Measurements from ENCODE around the gene OSGEP. TPM values are rescaled to one million over a fixed set of nuclear protein-coding genes. Genes with fewer than 3 reads are reported as not detected.

OSGEP gene
- total and polyA plus RNA-seq, 2 experiments from 2014 or later: 29.0 to 59.5 TPM

DNA sequence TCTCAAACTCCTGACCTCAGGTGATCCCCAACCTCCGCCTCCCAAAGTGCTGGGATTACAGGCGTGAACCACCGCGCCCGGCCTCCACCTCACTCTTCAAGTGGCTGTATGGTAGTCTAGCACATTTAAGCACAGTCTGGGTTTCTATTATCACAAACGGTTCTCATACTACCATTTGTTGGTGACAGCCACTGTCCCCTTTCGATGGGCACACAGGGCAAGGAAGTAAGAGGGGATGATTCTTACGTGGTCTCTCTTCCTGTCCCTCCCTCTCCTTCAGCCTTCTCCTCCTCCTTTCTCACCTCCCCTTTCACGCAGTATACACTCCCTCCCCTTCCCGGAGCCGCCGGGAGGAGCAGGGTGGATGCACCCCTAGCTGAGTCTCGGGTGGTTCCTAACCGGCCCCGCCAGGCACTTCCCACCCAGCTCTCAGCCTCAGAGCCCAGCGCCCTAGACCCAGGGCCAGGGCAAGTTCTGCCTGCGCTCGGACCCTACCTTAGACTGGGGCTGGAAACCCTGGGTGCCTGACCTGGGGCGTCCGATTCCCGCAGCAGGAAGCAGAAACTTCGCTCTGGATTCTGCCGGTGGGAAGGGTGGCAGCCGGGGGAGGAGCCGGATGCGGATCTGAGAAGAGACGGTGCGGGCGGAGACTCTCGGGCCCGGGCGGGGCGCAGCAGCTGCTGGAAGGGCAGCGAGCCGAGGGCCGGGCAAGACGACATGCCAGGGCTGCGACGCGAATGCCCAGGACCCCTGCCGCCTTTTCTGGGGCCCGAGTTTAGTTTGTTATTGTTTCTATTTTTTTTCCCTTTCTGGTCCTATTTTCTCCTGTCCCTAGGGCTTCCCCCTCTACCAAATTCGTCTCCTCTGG lies 41.5 kb downstream of the OSGEP start, which contains the start of gene TEP1:
TSS of gene TEP1 (minus strand) at position 626 of the 868 bp plus-strand sequence. CDS start 5,062 bp downstream, outside the sequence.
- ATAC-seq (peak; percentile 91), DNase-seq (ENCODE audit: low spot score) (peak; percentile 93)
- TF ChIP-seq, protein P1, sequence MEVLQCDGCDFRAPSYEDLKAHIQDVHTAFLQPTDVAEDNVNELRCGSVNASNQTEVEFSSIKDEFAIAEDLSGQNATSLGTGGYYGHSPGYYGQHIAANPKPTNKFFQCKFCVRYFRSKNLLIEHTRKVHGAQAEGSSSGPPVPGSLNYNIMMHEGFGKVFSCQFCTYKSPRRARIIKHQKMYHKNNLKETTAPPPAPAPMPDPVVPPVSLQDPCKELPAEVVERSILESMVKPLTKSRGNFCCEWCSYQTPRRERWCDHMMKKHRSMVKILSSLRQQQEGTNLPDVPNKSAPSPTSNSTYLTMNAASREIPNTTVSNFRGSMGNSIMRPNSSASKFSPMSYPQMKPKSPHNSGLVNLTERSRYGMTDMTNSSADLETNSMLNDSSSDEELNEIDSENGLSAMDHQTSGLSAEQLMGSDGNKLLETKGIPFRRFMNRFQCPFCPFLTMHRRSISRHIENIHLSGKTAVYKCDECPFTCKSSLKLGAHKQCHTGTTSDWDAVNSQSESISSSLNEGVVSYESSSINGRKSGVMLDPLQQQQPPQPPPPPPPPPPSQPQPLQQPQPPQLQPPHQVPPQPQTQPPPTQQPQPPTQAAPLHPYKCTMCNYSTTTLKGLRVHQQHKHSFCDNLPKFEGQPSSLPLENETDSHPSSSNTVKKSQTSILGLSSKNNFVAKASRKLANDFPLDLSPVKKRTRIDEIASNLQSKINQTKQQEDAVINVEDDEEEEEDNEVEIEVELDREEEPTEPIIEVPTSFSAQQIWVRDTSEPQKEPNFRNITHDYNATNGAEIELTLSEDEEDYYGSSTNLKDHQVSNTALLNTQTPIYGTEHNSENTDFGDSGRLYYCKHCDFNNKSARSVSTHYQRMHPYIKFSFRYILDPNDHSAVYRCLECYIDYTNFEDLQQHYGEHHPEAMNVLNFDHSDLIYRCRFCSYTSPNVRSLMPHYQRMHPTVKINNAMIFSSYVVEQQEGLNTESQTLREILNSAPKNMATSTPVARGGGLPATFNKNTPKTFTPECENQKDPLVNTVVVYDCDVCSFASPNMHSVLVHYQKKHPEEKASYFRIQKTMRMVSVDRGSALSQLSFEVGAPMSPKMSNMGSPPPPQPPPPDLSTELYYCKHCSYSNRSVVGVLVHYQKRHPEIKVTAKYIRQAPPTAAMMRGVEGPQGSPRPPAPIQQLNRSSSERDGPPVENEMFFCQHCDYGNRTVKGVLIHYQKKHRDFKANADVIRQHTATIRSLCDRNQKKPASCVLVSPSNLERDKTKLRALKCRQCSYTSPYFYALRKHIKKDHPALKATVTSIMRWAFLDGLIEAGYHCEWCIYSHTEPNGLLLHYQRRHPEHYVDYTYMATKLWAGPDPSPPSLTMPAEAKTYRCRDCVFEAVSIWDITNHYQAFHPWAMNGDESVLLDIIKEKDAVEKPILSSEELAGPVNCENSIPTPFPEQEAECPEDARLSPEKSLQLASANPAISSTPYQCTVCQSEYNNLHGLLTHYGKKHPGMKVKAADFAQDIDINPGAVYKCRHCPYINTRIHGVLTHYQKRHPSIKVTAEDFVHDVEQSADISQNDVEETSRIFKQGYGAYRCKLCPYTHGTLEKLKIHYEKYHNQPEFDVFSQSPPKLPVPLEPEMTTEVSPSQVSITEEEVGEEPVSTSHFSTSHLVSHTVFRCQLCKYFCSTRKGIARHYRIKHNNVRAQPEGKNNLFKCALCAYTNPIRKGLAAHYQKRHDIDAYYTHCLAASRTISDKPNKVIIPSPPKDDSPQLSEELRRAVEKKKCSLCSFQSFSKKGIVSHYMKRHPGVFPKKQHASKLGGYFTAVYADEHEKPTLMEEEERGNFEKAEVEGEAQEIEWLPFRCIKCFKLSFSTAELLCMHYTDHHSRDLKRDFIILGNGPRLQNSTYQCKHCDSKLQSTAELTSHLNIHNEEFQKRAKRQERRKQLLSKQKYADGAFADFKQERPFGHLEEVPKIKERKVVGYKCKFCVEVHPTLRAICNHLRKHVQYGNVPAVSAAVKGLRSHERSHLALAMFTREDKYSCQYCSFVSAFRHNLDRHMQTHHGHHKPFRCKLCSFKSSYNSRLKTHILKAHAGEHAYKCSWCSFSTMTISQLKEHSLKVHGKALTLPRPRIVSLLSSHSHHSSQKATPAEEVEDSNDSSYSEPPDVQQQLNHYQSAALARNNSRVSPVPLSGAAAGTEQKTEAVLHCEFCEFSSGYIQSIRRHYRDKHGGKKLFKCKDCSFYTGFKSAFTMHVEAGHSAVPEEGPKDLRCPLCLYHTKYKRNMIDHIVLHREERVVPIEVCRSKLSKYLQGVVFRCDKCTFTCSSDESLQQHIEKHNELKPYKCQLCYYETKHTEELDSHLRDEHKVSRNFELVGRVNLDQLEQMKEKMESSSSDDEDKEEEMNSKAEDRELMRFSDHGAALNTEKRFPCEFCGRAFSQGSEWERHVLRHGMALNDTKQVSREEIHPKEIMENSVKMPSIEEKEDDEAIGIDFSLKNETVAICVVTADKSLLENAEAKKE (CRISPR knock-in tag; IDR thresholded peaks at IDR 0.05): no peak
- peak; percentile 50 for TF ChIP-seq POLR2AphosphoS5 (IDR thresholded peaks at IDR 0.05; ENCODE audit: low read depth)
- H2AFZ ChIP-seq: peak within 1 kb of the TSS; percentile 100
- no peaks in the 10 kb centered on the region; the same call in 1 of the 3 replicates for H3K9me3 Mint-ChIP-seq
- peaks cover under 1% of the 10 kb centered on the region; the same call in 1 of the 3 replicates for H3K36me3 Mint-ChIP-seq (ENCODE audit: low read depth)
- no peak within 1 kb of the TSS for H3K27ac Mint-ChIP-seq
- peaks cover 18% of the 10 kb centered on the region; the same call in 2 of the 3 replicates for H3K4me1 Mint-ChIP-seq
- H3K4me1 ChIP-seq (ENCODE audit: insufficient read depth): peaks cover 17% of the 10 kb centered on the region
- peaks cover 4% of the 10 kb centered on the region; the same call in 1 of the 2 replicates for H3F3A ChIP-seq (replicated peaks; ENCODE audit: low read depth)
- peak within 1 kb of the TSS; percentile 90 for H3K27ac ChIP-seq (ENCODE audit: low read depth)
- peak within 1 kb of the TSS; percentile 97 for H3K4me2 ChIP-seq
- H3K4me3 Mint-ChIP-seq: peak within 1 kb of the TSS; percentile 93
- H3K79me2 ChIP-seq (replicated peaks; ENCODE audit: insufficient read depth): peaks cover 6% of the 10 kb centered on the region; the same call in 1 of the 2 replicates
- H3K4me3 ChIP-seq: peak within 1 kb of the TSS; percentile 99
- no peaks in the 10 kb centered on the region for H4K20me1 ChIP-seq (replicated peaks; ENCODE audit: insufficient read depth)
- H3K27me3 ChIP-seq (ENCODE audit: insufficient read depth): peaks cover 7% of the 10 kb centered on the region; the same call in 1 of the 2 replicates
- no peaks in the 10 kb centered on the region for H3K36me3 ChIP-seq (ENCODE audit: insufficient read depth)
- no peaks in the 10 kb centered on the region for H3K9me2 ChIP-seq (ENCODE audit: insufficient read depth)
- H3K27me3 Mint-ChIP-seq (ENCODE audit: insufficient read depth, low read depth, poor library complexity): peaks cover 6% of the 10 kb centered on the region

DNA sequence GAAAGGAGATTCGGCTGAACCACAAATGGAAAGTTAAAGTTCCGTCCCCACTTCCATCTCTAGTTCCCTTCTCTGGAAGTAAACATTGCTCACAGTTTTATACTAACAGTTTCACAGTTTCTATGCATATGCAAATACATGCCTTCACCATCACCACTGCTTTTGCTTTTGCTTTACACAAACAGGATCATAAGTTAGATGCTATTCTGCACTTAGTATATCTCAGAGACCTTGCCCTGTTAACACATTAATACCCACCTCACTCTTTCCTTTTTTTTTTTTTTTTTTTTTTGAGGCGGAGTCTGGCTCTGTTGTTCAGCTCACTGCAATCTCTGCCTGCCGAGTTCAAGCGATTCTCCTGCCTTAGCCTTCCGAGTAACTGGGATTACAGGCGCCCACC lies 42.2 kb downstream of the OSGEP start:
- no peak overlapping the region for H3K27ac Mint-ChIP-seq
- TF ChIP-seq CREB1 (CRISPR knock-in tag; IDR thresholded peaks at IDR 0.05; ENCODE audit: low read depth) (no peak), JUNB (IDR thresholded peaks at IDR 0.05; ENCODE audit: unreplicated experiment) (no peak), ZNF331 (CRISPR knock-in tag; IDR thresholded peaks at IDR 0.05; ENCODE audit: low read depth) (no peak), EZH2phosphoT487 (IDR thresholded peaks at IDR 0.05; ENCODE audit: unreplicated experiment) (no peak), NANOG (IDR thresholded peaks at IDR 0.05; ENCODE audit: borderline replicate concordance) (no peak), POLR2AphosphoS5 (IDR thresholded peaks at IDR 0.05; ENCODE audit: low read depth) (no peak)
- TF ChIP-seq, protein P2, sequence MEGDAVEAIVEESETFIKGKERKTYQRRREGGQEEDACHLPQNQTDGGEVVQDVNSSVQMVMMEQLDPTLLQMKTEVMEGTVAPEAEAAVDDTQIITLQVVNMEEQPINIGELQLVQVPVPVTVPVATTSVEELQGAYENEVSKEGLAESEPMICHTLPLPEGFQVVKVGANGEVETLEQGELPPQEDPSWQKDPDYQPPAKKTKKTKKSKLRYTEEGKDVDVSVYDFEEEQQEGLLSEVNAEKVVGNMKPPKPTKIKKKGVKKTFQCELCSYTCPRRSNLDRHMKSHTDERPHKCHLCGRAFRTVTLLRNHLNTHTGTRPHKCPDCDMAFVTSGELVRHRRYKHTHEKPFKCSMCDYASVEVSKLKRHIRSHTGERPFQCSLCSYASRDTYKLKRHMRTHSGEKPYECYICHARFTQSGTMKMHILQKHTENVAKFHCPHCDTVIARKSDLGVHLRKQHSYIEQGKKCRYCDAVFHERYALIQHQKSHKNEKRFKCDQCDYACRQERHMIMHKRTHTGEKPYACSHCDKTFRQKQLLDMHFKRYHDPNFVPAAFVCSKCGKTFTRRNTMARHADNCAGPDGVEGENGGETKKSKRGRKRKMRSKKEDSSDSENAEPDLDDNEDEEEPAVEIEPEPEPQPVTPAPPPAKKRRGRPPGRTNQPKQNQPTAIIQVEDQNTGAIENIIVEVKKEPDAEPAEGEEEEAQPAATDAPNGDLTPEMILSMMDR (conservative IDR thresholded peaks at IDR 0.05; ENCODE audit: low read depth in 2 of 2): no peak
- TF ChIP-seq, protein P3, sequence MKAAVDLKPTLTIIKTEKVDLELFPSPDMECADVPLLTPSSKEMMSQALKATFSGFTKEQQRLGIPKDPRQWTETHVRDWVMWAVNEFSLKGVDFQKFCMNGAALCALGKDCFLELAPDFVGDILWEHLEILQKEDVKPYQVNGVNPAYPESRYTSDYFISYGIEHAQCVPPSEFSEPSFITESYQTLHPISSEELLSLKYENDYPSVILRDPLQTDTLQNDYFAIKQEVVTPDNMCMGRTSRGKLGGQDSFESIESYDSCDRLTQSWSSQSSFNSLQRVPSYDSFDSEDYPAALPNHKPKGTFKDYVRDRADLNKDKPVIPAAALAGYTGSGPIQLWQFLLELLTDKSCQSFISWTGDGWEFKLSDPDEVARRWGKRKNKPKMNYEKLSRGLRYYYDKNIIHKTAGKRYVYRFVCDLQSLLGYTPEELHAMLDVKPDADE (IDR thresholded peaks at IDR 0.05): no peak
- no peaks in the 10 kb centered on the region for H4K20me1 ChIP-seq (replicated peaks; ENCODE audit: insufficient read depth)
- no peaks in the 10 kb centered on the region for H3K36me3 ChIP-seq (ENCODE audit: insufficient read depth)
- H3K27me3 Mint-ChIP-seq (ENCODE audit: insufficient read depth, low read depth, poor library complexity): peaks cover 8% of the 10 kb centered on the region
- peaks cover 7% of the 10 kb centered on the region for H3K36me3 Mint-ChIP-seq (ENCODE audit: low read depth)
- peaks cover 6% of the 10 kb centered on the region; the same call in 1 of the 2 replicates for H3K79me2 ChIP-seq (replicated peaks; ENCODE audit: insufficient read depth)
- peak overlapping the region; percentile 93 for H3K4me3 Mint-ChIP-seq
- no peaks in the 10 kb centered on the region; the same call in 1 of the 3 replicates for H3K9me3 Mint-ChIP-seq
- H2AFZ ChIP-seq: peak overlapping the region; percentile 100
- H3K4me1 ChIP-seq (ENCODE audit: insufficient read depth): peaks cover 17% of the 10 kb centered on the region
- ATAC-seq: no peak; the same call in 2 of the 3 replicates
- peaks cover 4% of the 10 kb centered on the region; the same call in 1 of the 2 replicates for H3F3A ChIP-seq (replicated peaks; ENCODE audit: low read depth)
- peak; percentile 16 for DNase-seq (ENCODE audit: low spot score)
- H3K9me2 ChIP-seq (ENCODE audit: insufficient read depth): no peaks in the 10 kb centered on the region
- H3K27ac ChIP-seq (ENCODE audit: low read depth): 0 out of 2 replicates have a peak overlapping the region, but pooled peaks have one; percentile 90
- peaks cover 7% of the 10 kb centered on the region; the same call in 1 of the 2 replicates for H3K27me3 ChIP-seq (ENCODE audit: insufficient read depth)
- H3K4me3 ChIP-seq: peak overlapping the region; percentile 99
- H3K4me1 Mint-ChIP-seq: peaks cover 18% of the 10 kb centered on the region; the same call in 2 of the 3 replicates
- peak overlapping the region; percentile 97 for H3K4me2 ChIP-seq

Data from GM23338 (cell line).